Activated CD8-positive, alpha-beta memory T cell treated with anti-CD3 and anti-CD28 coated beads, Interleukin-2, amount 50 U/mL, for 24 hours (primary cell): ENCODE results near the gene GCNA.
"Not testable (repeated sequence)": the region's sequence is repeated elsewhere in the genome, so short reads cannot be mapped to it uniquely, and the experiment has no call there.

ENCODE experiments used
- DNase-seq: peaks from one replicate; pipeline ENCODE4 v3.0.0-alpha.2; 2020; ENCODE audit errors: extremely low read depth

Gene GCNA

GRCh38 chrX:71559773-71560172 is 18.5 kb upstream of the GCNA start:
- not testable (repeated sequence) for DNase-seq

- no peak for DNase-seq
Observed at GRCh38 chrX:71563921-71564320, 14.3 kb upstream of the GCNA start.

GRCh38 chrX:71565474-71566041 is 12.7 kb upstream of the GCNA start:
- no peak for DNase-seq

GRCh38 chrX:71571390-71571789 is 6.8 kb upstream of the GCNA start:
- DNase-seq = not testable (repeated sequence)

GRCh38 chrX:71573590-71573989 is 4.6 kb upstream of the GCNA start:
- DNase-seq = no peak

GRCh38 chrX:71577682-71578081 is 555 bp upstream of the GCNA start:
- no peak for DNase-seq

- no peak for DNase-seq
Observed at GRCh38 chrX:71579136-71579989, 1.1 kb downstream of the GCNA start.

GRCh38 chrX:71579990-71580380 is 1.7 kb downstream of the GCNA start:
- DNase-seq = no peak

GRCh38 chrX:71581210-71581609 is 3.0 kb downstream of the GCNA start:
- no peak for DNase-seq

GRCh38 chrX:71586929-71587328 is 8.7 kb downstream of the GCNA start:
- no peak for DNase-seq

GRCh38 chrX:71593210-71593609 is 15.0 kb downstream of the GCNA start:
- not testable (repeated sequence) for DNase-seq

- DNase-seq = no peak
Observed at GRCh38 chrX:71599965-71600364, 21.7 kb downstream of the GCNA start.

GRCh38 chrX:71603618-71604017 is 25.4 kb downstream of the GCNA start:
- no peak for DNase-seq

- no peak for DNase-seq
Observed at GRCh38 chrX:71604141-71604540, 25.9 kb downstream of the GCNA start.

GRCh38 chrX:71604796-71605568 is 26.7 kb downstream of the GCNA start:
- DNase-seq = no peak

GRCh38 chrX:71606536-71607216 is 28.4 kb downstream of the GCNA start:
- no peak for DNase-seq

GRCh38 chrX:71607488-71607887 is 29.3 kb downstream of the GCNA start:
- no peak for DNase-seq

GRCh38 chrX:71609095-71609750 is 31.0 kb downstream of the GCNA start:
- DNase-seq = no peak

GRCh38 chrX:71611736-71612135 is 33.5 kb downstream of the GCNA start:
- DNase-seq = not testable (repeated sequence)

- no peak for DNase-seq
Observed at GRCh38 chrX:71612256-71612655, 34.0 kb downstream of the GCNA start.

- no peak for DNase-seq
Observed at GRCh38 chrX:71615056-71615455, 36.8 kb downstream of the GCNA start.

GRCh38 chrX:71615954-71616353 is 37.7 kb downstream of the GCNA start:
- DNase-seq = no peak
